NCI-H1694 (cell line): ENCODE data around the gene STRN3.
"Not testable (repeated sequence)": the region's sequence is repeated elsewhere in the genome, so short reads cannot be mapped to it uniquely, and the experiment has no call there.

Experiments
- DNase-seq: peaks from one replicate; lab custom pipeline; 2025; lab: John Stamatoyannopoulos, UW

The STRN3 gene, protein sequence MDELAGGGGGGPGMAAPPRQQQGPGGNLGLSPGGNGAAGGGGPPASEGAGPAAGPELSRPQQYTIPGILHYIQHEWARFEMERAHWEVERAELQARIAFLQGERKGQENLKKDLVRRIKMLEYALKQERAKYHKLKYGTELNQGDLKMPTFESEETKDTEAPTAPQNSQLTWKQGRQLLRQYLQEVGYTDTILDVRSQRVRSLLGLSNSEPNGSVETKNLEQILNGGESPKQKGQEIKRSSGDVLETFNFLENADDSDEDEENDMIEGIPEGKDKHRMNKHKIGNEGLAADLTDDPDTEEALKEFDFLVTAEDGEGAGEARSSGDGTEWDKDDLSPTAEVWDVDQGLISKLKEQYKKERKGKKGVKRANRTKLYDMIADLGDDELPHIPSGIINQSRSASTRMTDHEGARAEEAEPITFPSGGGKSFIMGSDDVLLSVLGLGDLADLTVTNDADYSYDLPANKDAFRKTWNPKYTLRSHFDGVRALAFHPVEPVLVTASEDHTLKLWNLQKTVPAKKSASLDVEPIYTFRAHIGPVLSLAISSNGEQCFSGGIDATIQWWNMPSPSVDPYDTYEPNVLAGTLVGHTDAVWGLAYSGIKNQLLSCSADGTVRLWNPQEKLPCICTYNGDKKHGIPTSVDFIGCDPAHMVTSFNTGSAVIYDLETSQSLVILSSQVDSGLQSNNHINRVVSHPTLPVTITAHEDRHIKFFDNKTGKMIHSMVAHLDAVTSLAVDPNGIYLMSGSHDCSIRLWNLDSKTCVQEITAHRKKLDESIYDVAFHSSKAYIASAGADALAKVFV

DNA sequence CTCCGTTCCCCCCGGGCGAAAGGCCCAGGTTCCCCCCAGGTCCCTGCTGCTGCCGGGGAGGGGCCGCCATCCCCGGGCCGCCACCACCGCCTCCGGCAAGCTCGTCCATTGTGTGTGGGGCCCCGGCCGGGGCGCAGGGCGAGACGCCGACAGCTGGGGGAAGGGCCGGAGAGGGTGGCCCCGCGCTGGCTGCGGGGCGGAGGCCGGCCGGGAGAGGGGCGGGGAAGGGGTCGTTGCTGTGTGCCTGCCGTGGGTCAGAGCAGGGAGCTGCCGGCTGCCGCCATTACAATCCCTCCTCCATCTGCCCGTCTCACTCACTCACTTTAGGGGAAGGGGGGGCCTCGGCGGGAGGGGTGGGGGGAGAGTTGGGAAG is at the start of gene STRN3:
Gene STRN3, minus strand, starts transcription at position 303 of the 373 bp plus-strand sequence. Its CDS starts 194 bp downstream, at position 109.
- DNase-seq: no peak

GRCh38 chr14:31075144-31075543 is 49.0 kb upstream of the STRN3 start:
- DNase-seq: no peak

GRCh38 chr14:31071151-31071550 is 45.0 kb upstream of the STRN3 start:
- no peak for DNase-seq

- no peak for DNase-seq
Observed at GRCh38 chr14:31070431-31070830, 44.3 kb upstream of the STRN3 start.

DNA sequence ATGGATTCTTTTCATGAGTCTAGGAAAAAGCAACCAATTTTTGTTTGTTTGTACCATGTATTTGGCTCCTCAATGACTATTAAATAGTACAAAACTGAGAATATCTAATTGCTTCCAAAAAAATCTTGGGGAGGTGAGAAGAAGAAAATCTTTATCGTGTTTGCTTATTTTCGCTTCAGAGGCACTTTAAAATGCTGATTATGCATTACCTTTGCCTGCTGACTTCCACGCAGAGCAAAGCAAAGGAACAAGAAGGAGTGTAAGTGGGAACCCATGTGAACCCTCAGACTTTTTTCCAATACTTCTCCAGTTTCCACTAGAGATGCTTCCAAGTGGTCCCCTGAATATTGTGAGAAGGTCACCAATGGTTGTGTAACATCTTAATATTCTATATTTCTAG is 43.2 kb upstream of the STRN3 start:
- no peak for DNase-seq

DNA sequence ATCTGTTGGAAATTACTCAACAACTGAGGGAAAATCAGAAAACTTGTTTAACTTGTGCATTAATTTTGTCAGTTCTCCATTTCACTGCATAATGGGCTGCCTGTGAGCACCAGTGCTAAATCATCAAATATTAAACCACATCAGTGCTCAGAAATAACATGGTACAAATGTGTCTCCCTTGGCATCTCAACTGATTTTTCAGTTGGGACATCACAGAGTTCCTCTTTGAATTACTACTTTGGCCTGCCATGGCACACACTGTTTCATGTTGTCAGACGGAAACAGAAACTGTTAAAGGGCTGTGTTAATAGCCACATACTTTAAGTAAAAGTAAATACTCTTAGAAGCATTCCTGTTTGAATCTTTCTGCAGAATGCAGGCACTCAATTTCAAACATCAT is 42.1 kb upstream of the STRN3 start:
- no peak for DNase-seq

- DNase-seq: not testable (repeated sequence)
Observed at GRCh38 chr14:31062908-31063307, 36.7 kb upstream of the STRN3 start.

DNA sequence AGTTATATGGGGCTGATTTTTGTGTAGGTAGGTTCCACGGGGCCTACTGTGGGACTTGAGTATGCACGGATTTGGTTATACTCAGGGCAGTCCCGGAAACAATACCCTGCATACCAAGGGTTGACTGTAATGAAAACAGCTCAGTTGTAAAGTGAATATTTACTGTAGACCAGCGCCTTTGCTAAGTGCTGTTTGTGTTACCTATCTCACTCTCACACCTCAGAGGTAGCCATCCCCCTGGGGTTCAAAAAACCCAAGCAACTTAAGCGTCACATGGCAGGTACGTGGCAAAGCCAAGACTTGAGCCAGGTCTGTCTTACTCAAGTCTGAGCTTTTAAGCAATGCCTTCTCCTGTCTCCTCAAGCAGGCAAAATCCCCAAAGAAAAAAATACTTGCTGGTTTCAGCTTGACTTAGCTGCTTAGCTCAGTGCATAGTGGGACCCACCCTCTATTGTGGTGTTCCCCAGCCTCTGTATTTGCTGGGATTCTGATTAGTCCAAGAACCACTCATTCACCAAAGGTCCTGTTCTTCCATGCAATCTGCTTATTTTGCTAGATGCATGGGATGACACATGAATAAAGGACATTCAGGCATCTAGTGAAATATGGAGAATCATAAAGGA is 34.2 kb upstream of the STRN3 start:
- no peak for DNase-seq

DNA sequence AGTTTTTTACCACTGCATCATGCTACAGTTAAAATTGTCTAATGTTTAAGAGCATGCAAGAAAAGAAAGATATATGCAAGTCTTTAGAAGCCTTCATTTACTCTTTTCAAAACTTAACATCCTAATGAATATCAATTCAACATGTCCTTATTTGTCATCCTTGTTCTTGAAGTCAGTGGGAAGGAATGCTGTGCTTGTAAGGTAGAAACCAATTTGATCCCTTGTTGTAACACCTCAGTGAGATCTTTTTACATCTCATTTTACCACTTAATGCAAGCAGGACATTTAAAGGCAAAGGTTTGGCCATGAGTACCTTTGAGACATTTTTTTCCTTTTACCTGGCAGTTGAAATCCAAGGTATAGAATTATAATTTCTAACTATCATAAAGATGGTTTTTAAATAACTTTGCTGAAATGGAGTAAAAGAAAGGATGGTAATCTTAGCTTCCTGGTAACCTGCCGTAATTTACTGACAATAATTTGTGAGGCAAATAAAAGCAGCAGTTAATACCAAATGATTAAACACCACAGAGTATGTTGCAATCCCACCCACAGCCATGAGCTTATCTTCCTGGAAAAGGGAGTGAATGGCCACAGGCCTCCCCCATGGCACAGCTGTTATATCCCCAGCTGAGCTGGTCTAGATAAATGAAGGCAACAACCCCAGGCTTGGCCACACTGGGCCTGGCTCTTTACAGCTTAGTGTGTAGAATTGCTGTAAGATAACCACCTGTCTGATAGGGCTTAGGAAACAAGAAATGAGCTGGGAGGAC is 33.2 kb upstream of the STRN3 start:
- no peak for DNase-seq

DNA sequence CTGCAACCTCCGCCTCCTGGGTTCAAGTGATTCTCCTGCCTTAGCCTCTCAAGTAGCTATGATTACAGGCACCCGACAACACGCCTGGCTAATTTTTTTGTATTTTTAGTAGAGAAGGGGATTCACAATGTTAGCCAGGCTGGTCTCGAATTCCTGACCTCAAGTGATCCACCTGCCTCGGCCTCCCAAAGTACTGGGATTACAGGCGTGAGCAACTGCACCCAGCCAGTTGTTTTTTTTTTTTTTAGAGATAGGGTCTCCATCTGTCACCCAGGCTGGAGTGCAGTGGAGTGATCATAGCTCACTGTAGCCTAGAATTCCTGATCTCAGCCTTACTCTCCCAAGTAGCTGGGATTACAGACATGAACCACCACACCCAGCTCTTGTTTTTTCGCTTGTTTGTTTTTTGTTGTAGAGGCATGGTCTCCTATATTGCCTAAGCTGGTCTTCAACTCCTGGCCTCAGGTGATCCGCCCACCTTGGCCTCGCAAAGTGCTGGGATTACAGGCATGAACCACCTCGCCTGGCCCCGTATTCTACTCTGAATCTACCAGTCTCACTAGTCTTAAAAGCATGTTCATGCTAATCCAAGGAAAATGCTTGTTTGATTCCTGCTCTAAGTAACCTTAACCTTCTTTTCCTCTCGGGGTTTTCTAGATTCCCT is 31.7 kb upstream of the STRN3 start:
- DNase-seq: peak; percentile 27

- no peak for DNase-seq
Observed at GRCh38 chr14:31057035-31057434, 30.9 kb upstream of the STRN3 start.

DNA sequence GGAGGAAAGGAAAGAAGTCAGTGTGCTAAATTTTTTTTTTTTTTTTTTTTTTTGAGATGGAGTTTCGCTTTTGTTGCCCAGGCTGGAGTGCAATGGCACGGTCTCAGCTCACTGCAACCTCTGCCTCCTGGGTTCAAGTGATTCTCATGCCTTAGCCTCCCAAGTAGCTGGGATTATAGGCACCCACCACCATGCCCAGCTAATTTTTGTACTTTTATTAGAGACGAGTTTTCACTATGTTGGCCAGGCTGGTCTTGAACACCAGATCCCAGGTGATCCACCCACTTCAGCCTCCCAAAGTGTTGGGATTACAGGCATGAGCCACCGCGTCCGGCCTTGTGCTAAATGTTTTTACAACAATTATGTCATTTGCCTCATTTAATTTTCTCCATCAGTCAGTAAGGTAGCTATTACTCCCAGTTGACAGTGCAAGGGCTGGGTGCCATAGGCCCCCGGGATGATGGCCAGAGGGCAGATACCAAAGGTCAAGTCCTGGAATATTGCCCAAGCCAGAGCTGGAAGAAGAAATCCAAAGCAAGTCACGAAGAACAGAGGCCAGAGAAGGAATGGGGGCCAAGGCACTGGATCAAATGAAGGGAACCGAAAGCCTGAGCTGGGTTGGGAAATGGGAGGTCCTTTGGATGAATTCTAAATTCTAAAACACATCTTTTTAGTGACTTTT is 26.9 kb upstream of the STRN3 start:
- DNase-seq: not testable (repeated sequence)

GRCh38 chr14:31051511-31051910 is 25.3 kb upstream of the STRN3 start:
- DNase-seq: no peak

DNA sequence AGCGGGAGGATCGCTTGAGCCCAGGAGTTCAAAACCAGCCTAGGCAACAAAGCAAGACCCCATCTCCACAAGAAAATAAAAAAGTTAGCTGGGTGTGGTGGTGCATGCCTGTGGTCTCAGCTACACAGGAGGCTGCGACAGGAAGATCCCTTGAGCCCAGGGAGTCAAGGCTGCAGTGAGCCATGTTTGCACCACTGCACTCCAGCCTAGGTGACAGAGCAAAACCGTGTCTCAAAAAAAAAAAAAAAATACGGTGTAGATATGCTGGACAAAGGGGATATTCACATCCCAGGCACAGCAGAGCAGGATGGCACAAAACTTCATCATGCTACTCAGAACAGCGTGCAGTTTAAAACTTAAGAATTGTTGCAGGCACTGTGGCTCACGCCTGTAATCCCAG is 24.8 kb upstream of the STRN3 start:
- DNase-seq: no peak

GRCh38 chr14:31047503-31047902 is 21.3 kb upstream of the STRN3 start:
- DNase-seq: no peak

DNA sequence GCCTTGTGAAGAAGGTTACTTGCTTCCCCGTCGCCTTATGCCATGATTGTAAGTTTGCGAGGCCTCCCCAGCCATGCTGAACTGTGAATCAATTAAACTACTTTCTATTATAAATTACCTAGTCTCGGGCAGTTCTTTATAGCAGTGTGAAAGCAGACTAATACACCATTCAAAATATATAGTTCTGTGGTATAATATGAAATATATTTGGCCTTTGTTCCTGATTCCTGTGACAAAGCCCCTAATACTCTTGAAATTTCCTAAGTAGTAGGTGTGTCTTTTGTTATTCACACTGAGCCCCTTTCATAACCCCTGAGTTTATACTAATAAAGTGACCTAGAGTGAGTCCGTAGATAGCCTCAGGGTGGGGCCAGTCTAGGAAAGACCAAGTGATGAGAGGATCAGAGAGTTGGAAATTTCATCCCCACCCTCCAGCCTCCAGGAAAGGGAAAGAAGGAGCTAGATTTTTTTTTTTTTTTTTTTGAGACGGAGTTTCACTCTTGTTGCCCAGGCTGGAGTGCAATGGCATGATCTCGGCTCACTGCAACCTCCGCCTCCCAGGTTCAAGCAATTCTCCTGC is 19.4 kb upstream of the STRN3 start:
- DNase-seq: no peak

GRCh38 chr14:31043379-31043778 is 17.2 kb upstream of the STRN3 start:
- no peak for DNase-seq

DNA sequence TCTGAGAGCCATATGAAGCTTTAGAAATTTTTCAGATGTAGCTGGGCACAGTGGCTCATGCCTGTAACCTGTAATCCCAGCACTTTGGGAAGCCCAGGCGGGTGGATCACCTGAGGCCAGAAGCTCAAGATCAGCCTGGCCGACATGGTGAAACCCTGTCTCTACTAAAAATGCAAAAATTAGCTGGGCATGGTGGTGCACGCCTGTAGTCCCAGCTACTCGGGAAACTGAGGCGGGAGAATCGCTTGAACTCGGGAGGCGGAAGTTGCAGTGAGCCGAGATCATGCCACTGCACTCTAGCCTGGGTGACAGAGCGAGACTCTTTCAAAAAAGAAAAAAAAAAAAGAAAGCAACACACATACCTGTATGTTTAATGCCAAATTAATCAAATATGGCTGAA is 16.7 kb upstream of the STRN3 start:
- not testable (repeated sequence) for DNase-seq

DNA sequence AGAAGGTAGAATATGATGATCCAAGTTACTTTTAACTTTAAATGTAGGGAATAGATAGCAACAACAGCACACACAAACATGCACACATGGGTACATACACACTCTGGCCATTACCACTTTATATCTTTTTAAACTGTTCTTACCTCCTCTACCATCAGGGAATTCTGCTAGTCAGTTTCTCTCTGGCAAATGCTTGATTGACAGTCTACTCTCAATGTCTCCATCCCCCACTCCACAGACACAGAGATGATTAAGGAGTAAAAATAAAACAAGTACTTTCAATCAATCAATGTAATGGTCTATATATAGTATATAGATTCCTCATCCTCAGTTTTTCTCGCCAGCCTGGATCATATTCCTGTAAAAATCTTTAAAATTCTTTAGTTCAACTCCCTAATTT is 16.1 kb upstream of the STRN3 start:
- DNase-seq: no peak

- DNase-seq: no peak
Observed at GRCh38 chr14:31038521-31039166, 12.5 kb upstream of the STRN3 start.
